HG03442 (cell line): Measurements from ENCODE around the gene ITGBL1.

Experiments
- ATAC-seq: cut with Tn5 transposase; IDR thresholded peaks from one replicate; pipeline ENCODE4 v1.9.1; 2021; ENCODE audit warnings: mild to moderate bottlenecking, moderate library complexity; ENCODE audit not compliant: unreplicated experiment

Gene ITGBL1

GRCh38 chr13:101736566-101736965 lies 284.1 kb downstream of the ITGBL1 start:
- no peak for ATAC-seq

- ATAC-seq, result no peak
Observed at GRCh38 chr13:101738336-101738735, 285.9 kb downstream of the ITGBL1 start.

- ATAC-seq, result peak; percentile 79
Observed at GRCh38 chr13:101739382-101740178, 287.1 kb downstream of the ITGBL1 start.

GRCh38 chr13:101746513-101746912 lies 294.0 kb downstream of the ITGBL1 start:
- ATAC-seq, result no peak

- ATAC-seq, result no peak
Observed at GRCh38 chr13:101747039-101747438, 294.6 kb downstream of the ITGBL1 start.

- no peak for ATAC-seq
Observed at GRCh38 chr13:101749584-101749983, 297.1 kb downstream of the ITGBL1 start.

GRCh38 chr13:101751488-101751887 lies 299.0 kb downstream of the ITGBL1 start:
- ATAC-seq, result peak; percentile 60

- no peak for ATAC-seq
Observed at GRCh38 chr13:101752432-101752831, 300.0 kb downstream of the ITGBL1 start.

- ATAC-seq, result no peak
Observed at GRCh38 chr13:101755228-101755887, 302.9 kb downstream of the ITGBL1 start.

- ATAC-seq, result peak; percentile 92
Observed at GRCh38 chr13:101757446-101758039, 305.1 kb downstream of the ITGBL1 start.

GRCh38 chr13:101763191-101763590 lies 310.7 kb downstream of the ITGBL1 start:
- ATAC-seq, result no peak
